Astrocyte of the spinal cord (primary cell): Measurements from ENCODE around the gene ZNF654.

Source experiments
- DNase-seq: peaks from one replicate; pipeline ENCODE4 v3.0.0; 2011; ENCODE audit warnings: low read depth, low spot score
- H3K4me3 ChIP-seq: 2 replicates; pipeline ENCODE4 v1.5.1; 2011; ENCODE audit warnings: low read depth, mild to moderate bottlenecking, low read length, moderate library complexity
- CTCF ChIP-seq: IDR thresholded peaks from 2 replicates; pipeline ENCODE4 v1.5.1; 2012; ENCODE audit warnings: low read depth, mild to moderate bottlenecking, low read length, inconsistent platforms
- in situ Hi-C: cut with HindIII; loops from 2 replicates; pipeline ENCODE4 v1.10.0; 2017; ENCODE audit warnings: low sequenced_read_pairs

Gene ZNF654

GRCh38 chr3:88059380-88060170 lies 520 bp downstream of the ZNF654 start:
- TF ChIP-seq CTCF: no peak
- in situ Hi-C loops: no loop called here
- no peak for DNase-seq
- H3K4me3 ChIP-seq: peak overlapping the region; percentile 78

- H3K4me3 ChIP-seq: no peak overlapping the region
- TF ChIP-seq CTCF: no peak
- in situ Hi-C loops: no loop called here
- no peak for DNase-seq
Observed at GRCh38 chr3:88061746-88062145, 2.7 kb downstream of the ZNF654 start.

GRCh38 chr3:88075072-88075471 lies 16.0 kb downstream of the ZNF654 start:
- in situ Hi-C loops: no loop called here
- DNase-seq: no peak
- TF ChIP-seq CTCF: no peak
- no peak overlapping the region for H3K4me3 ChIP-seq

- DNase-seq: no peak
- TF ChIP-seq CTCF: no peak
- in situ Hi-C loops: no loop called here
- H3K4me3 ChIP-seq: no peak overlapping the region
Observed at GRCh38 chr3:88075497-88075896, 16.4 kb downstream of the ZNF654 start.

GRCh38 chr3:88076712-88077111 lies 17.7 kb downstream of the ZNF654 start:
- no peak overlapping the region for H3K4me3 ChIP-seq
- TF ChIP-seq CTCF: no peak
- DNase-seq: no peak
- in situ Hi-C loops: no loop called here

GRCh38 chr3:88078932-88079331 lies 19.9 kb downstream of the ZNF654 start:
- TF ChIP-seq CTCF: no peak
- DNase-seq: no peak
- in situ Hi-C loops: no loop called here
- no peak overlapping the region for H3K4me3 ChIP-seq

- in situ Hi-C loops: no loop called here
- TF ChIP-seq CTCF: no peak
- no peak for DNase-seq
- H3K4me3 ChIP-seq: no peak overlapping the region
Observed at GRCh38 chr3:88082854-88083253, 23.8 kb downstream of the ZNF654 start.
